Stomach (tissue), 9 donors: ENCODE results near the gene CRACR2B. TPM values are rescaled to one million over a fixed set of nuclear protein-coding genes. Genes with fewer than 3 reads are reported as not detected.

Experiments
- DNase-seq, 2 donors: peaks; one replicate each; pipeline versions ENCODE4 v3.0.0 to v3.0.0-alpha.2; 2013 to 2019
- H3K27ac ChIP-seq, 5 donors: fragments of 200-600 bp in 4 of 5; sonication (generic) in 4 of 5; one replicate each; pipeline ENCODE4 v1.5.1; 2013 to 2019; ENCODE audit warnings: mild to moderate bottlenecking in 1 of 5, moderate library complexity in 1 of 5
- H3K27me3 ChIP-seq, 3 donors: fragments of 200-600 bp; sonication (generic); one replicate each; pipeline ENCODE4 v1.5.1; 2017 to 2019; ENCODE audit warnings: mixed run types in 1 of 3
- H3K36me3 ChIP-seq, 4 donors: fragments of 200-600 bp; sonication (generic); 1 replicate in 3 of 4; 2 replicates in 1 of 4; pipeline ENCODE4 v1.5.1; 2016 to 2019
- H3K4me1 ChIP-seq, 4 donors: fragments of 200-600 bp; sonication (generic); one replicate each; pipeline ENCODE4 v1.5.1; 2016 to 2019
- H3K4me3 ChIP-seq, 4 donors: fragments of 200-600 bp; sonication (generic) in 3 of 4; one replicate each; pipeline ENCODE4 v1.5.1; 2016 to 2019; ENCODE audit warnings: mild to moderate bottlenecking in 1 of 4
- H3K9me3 ChIP-seq, 4 donors: fragments of 200-600 bp; sonication (generic); one replicate each; pipeline ENCODE4 v1.5.1; 2016 to 2019
- EP300 ChIP-seq: sonication (generic); formaldehyde crosslinking; IDR thresholded peaks from one replicate; pipeline ENCODE4 v1.6.1; 2017; ENCODE audit warnings: antibody characterized with exemption
- POLR2A ChIP-seq, 4 donors: fragments of 450-650 bp; IDR thresholded peaks; one replicate each; pipeline ENCODE4 v1.6.1; 2016; ENCODE audit warnings: antibody characterized with exemption in 4 of 4, control low read depth in 2 of 4, mild to moderate bottlenecking in 1 of 4, moderate library complexity in 1 of 4
- POLR2AphosphoS5 ChIP-seq, 3 donors: sonication (generic); formaldehyde crosslinking; IDR thresholded peaks; one replicate each; pipeline ENCODE4 v1.6.1; 2016; ENCODE audit warnings: antibody characterized with exemption in 3 of 3
- WGBS, 5 donors: extraction: QIAGEN DNeasy Blood & Tissue Kit in 3 of 5; methylation state at CpG; one replicate each; pipeline versions ENCODE4 v1.1.5 to v1.1.7; 2013 to 2018; 5-methylcytosine and 5-hydroxymethylcytosine counted together
- intact Hi-C: fragments of 100-400 bp; cut with DNase I; formaldehyde crosslinking; loops from one replicate; pipeline ENCODE4 v1.15.1; 2023; ENCODE audit warnings: low total_unique reads
- polyA plus RNA-seq, 3 donors: library from polyadenylated mRNA; stranded (reverse); fragments of 200-250 nt; gene quantifications; one replicate each; pipeline ENCODE4 v1.2.3, GENCODE V29; 2013
- total RNA-seq, 5 donors: library from RNA; depleted of rRNA; stranded (reverse); fragments of >200 nt; gene quantifications; one replicate each; pipeline versions ENCODE4 v1.1.0 to v1.2.3, GENCODE V29; 2014 to 2016
- TF ChIP-seq, protein P1 (sequence below), 7 experiments: fragments of 450-650 bp in 4 of 7; fragments of 200-600 bp in 3 of 7; sonication (generic) in 3 of 7; IDR thresholded peaks; one replicate each; pipeline ENCODE4 v1.5.1; 2016 to 2019; ENCODE audit warnings: antibody characterized with exemption in 7 of 7, control low read depth in 2 of 7, mild to moderate bottlenecking in 1 of 7
- donor health status: healthy with polysubstance abuse.
- donor health status: Bipolar disorder and iron deficiency.
- donor health status: healthy.

Gene CRACR2B
- total and polyA plus RNA-seq, 8 donors: 12.7 to 556 (median 126) TPM

DNA sequence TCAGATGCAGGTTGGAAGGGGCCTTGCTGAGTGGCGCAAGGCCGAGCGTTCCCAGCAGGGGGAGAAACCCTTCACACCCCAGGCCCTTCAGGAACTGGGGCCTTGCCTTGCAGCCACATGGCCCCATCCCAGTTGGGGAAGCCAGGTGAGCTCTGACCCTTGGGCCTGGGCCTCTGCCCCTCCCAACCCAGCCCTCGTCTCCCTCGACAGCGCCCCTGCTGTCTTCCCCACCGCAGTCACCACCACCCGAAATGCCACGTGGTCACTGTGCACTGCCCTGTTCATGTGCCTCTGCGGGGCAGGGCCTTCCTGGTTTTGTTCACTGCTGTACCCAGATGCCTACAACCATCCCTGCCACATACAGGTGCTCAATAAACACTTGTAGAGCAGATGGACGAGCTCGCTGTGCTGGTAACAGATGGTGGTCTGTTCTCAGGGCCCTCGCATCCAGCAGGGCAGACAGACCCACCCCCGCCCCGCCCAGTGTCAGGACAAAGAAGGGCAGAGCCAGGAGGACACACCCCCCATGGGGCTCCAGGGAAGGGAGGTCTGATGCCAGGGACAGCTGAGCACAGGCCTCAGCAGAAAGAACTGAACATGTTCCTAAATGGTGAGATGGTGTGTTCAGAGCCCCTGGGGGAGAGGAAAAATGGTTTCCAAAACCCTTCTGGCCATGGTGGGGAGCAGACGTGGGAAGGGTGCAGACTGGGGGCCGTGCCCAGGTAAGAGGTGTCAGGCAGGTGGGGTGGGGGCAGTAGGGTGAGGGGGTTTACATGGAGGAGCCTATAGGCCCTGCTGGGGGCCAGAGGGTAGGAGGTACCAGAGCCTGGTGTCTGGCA, 10.9 kb downstream of the CRACR2B start:
- H3K4me3 ChIP-seq: no peak overlapping the region
- no peaks in the 10 kb centered on the region for H3K9me3 ChIP-seq
- peaks cover 41 to 55% (median 50%) of the 10 kb centered on the region in 4 donors for H3K36me3 ChIP-seq
- intact Hi-C loops: no loop called here
- H3K4me1 ChIP-seq: peaks cover 63 to 92% (median 89%) of the 10 kb centered on the region in 4 donors
- TF ChIP-seq, protein P1, sequence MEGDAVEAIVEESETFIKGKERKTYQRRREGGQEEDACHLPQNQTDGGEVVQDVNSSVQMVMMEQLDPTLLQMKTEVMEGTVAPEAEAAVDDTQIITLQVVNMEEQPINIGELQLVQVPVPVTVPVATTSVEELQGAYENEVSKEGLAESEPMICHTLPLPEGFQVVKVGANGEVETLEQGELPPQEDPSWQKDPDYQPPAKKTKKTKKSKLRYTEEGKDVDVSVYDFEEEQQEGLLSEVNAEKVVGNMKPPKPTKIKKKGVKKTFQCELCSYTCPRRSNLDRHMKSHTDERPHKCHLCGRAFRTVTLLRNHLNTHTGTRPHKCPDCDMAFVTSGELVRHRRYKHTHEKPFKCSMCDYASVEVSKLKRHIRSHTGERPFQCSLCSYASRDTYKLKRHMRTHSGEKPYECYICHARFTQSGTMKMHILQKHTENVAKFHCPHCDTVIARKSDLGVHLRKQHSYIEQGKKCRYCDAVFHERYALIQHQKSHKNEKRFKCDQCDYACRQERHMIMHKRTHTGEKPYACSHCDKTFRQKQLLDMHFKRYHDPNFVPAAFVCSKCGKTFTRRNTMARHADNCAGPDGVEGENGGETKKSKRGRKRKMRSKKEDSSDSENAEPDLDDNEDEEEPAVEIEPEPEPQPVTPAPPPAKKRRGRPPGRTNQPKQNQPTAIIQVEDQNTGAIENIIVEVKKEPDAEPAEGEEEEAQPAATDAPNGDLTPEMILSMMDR (IDR thresholded peaks at IDR 0.05): peak in 4 of 7 experiments; percentile 5 to 20 (median 16)
- TF ChIP-seq EP300 (no peak), POLR2AphosphoS5 (IDR thresholded peaks at IDR 0.05) (no peak), POLR2A (IDR thresholded peaks at IDR 0.05) (no peak)
- H3K27ac ChIP-seq: peak overlapping the region; percentile 5 to 98 (median 56)
- 33 to 58% (median 37%) methylated on average over 6 to 17 of the region's 17 CpGs for WGBS, 5 donors
- peak in 1 of 2 donors; percentile 68 for DNase-seq
- no peaks in the 10 kb centered on the region for H3K27me3 ChIP-seq

DNA sequence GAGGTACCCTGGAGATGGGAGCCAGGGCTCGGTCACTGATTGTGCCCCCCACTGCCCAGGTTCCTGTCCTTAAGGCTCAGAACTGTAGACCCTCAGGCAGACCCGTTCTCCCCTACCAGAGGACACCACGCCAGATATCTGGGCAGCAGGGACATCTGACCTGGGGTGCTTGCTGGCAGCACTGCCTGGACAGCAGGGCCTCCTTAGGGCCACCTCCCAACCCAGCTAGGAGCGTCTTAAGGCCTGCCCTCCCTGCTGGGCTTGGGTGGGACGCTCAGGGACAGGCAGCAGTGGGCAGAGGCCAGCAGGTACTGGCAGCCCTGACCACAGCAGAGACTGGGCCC, 11.5 kb downstream of the CRACR2B start:
- no peaks in the 10 kb centered on the region for H3K27me3 ChIP-seq
- no peak for DNase-seq
- no peaks in the 10 kb centered on the region for H3K9me3 ChIP-seq
- H3K27ac ChIP-seq: peak overlapping the region in 4 of 5 donors; percentile 26 to 98 (median 74)
- peaks cover 63 to 92% (median 89%) of the 10 kb centered on the region in 4 donors for H3K4me1 ChIP-seq
- 78 to 100% (median 88%) methylated on average over 2 to 5 of the region's 5 CpGs for WGBS, 5 donors
- intact Hi-C loops: no loop called here
- TF ChIP-seq POLR2AphosphoS5 (IDR thresholded peaks at IDR 0.05) (no peak), POLR2A (IDR thresholded peaks at IDR 0.05) (no peak), EP300 (no peak)
- TF ChIP-seq, protein P1 (IDR thresholded peaks at IDR 0.05): no peak
- no peak overlapping the region for H3K4me3 ChIP-seq
- peaks cover 41 to 55% (median 50%) of the 10 kb centered on the region in 4 donors for H3K36me3 ChIP-seq

DNA sequence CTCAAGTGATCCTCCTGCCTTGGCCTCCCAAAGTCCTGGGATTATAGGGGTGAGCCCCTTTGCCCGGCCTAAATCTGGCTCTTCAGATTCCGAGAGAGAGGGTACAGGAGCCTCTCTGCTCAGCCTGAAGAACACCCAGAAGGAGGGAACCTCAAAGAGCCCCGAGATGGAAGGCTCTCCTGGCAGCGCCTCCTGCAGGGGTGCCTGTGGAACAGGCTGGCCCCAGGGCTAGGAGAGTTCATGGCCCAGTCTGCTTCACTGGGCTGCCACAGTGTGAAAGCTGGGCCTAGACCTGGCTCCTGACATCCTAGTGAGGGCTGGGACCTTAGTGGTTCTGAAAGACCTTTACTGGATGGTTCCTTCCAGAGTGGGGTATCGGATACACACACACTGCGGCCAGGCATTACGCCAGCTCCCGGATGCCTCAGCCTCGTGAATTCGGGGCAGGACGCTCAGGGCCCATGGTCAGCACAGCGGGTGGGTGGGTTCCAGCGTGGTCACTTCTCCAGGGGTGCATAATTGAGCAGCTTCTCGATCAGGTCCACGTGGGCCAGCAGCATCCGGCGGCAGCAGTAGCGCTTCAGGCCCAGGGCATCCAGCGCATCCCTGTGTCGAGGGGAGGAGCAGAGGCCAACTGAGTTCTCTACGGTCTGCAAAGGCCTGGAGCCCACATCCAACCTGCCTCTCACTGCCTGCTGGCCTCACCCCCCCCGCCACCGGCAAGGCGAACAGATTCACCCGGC, 12.3 kb downstream of the CRACR2B start:
- no peak for TF ChIP-seq POLR2AphosphoS5 (IDR thresholded peaks at IDR 0.05)
- TF ChIP-seq EP300: no peak
- no peak for TF ChIP-seq POLR2A (IDR thresholded peaks at IDR 0.05)
- TF ChIP-seq, protein P1 (IDR thresholded peaks at IDR 0.05): no peak
- peak overlapping the region in 2 of 4 donors; percentile 93 to 99 for H3K4me3 ChIP-seq
- no peaks in the 10 kb centered on the region for H3K9me3 ChIP-seq
- peak overlapping the region in 1 of 5 donors; percentile 92 for H3K27ac ChIP-seq
- intact Hi-C loops: no loop called here
- no peak for DNase-seq
- no peaks in the 10 kb centered on the region for H3K27me3 ChIP-seq
- WGBS, 5 donors: 65 to 74% (median 70%) methylated on average over 7 to 25 of the region's 25 CpGs
- peaks cover 63 to 92% (median 89%) of the 10 kb centered on the region in 4 donors for H3K4me1 ChIP-seq
- peaks cover 41 to 55% (median 50%) of the 10 kb centered on the region in 4 donors for H3K36me3 ChIP-seq

DNA sequence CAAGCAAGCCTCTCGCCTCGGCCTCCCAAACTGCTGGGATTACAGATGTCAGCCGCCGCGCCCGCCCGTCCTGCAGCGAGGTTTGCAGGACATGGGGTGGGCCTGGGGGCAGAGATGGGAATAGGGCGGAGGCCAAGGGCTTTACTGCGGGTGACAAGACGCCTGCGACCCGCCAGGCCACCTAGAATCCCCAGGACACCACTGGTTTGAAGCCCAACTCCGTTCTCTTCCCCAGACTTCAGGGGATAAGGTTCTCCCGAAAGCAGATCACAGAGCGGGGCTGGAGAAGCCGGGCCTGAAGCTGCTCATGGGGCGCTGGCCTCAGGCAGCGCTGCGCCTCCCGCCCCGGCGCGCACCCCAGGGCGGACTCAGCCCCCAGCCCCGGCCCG, 14.3 kb downstream of the CRACR2B start:
- peaks cover 30 to 42% (median 38%) of the 10 kb centered on the region in 4 donors for H3K36me3 ChIP-seq
- no peaks in the 10 kb centered on the region for H3K27me3 ChIP-seq
- intact Hi-C loops: no loop called here
- no peak for DNase-seq
- peak overlapping the region; percentile 75 to 99 (median 95) for H3K4me3 ChIP-seq
- H3K9me3 ChIP-seq: no peaks in the 10 kb centered on the region
- TF ChIP-seq, protein P1 (IDR thresholded peaks at IDR 0.05): no peak
- TF ChIP-seq POLR2A (IDR thresholded peaks at IDR 0.05): no peak
- no peak for TF ChIP-seq POLR2AphosphoS5 (IDR thresholded peaks at IDR 0.05)
- TF ChIP-seq EP300: no peak
- peaks cover 55 to 92% (median 90%) of the 10 kb centered on the region in 4 donors for H3K4me1 ChIP-seq
- WGBS, 5 donors: 0 to 2% (median 1%) methylated on average over 20 to 27 of the region's 27 CpGs
- peak overlapping the region; percentile 91 to 97 (median 92) for H3K27ac ChIP-seq
